Esophagus squamous epithelium (tissue), 4 donors: ENCODE results near the gene TOMM70.

Source experiments
- POLR2A ChIP-seq, 4 donors: fragments of 450-650 bp; IDR thresholded peaks; one replicate each; pipeline ENCODE4 v1.6.1; 2017; ENCODE audit warnings: antibody characterized with exemption in 4 of 4, mild to moderate bottlenecking in 4 of 4, moderate library complexity in 3 of 4
- TF ChIP-seq, protein P1 (sequence below), 6 experiments: fragments of 450-650 bp in 4 of 6; fragments of 200-600 bp in 2 of 6; sonication (generic) in 2 of 6; IDR thresholded peaks; one replicate each; pipeline ENCODE4 v1.5.1; 2016 to 2019; ENCODE audit warnings: antibody characterized with exemption in 6 of 6, mild to moderate bottlenecking in 4 of 6, moderate library complexity in 4 of 6

DNA sequence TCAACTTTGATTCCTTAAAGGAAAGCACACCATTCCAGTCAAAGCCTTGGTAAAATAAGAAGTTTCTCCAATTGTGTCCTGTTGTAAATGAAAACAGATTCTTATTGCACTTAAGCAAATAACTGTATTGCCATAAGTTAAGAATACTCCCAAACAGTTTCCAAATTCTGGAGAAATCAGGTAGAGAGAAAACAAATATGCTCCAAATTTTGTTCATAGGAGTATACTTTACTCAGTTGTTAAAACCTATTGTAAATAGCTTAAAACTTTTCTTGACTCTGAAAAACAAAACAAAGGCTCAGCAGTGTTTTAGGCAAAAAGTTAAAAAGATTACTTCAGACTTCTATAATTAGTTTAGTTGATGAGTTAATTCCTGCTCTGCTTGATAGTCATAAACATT, 42.8 kb upstream of the TOMM70 start:
- TF ChIP-seq, protein P1, sequence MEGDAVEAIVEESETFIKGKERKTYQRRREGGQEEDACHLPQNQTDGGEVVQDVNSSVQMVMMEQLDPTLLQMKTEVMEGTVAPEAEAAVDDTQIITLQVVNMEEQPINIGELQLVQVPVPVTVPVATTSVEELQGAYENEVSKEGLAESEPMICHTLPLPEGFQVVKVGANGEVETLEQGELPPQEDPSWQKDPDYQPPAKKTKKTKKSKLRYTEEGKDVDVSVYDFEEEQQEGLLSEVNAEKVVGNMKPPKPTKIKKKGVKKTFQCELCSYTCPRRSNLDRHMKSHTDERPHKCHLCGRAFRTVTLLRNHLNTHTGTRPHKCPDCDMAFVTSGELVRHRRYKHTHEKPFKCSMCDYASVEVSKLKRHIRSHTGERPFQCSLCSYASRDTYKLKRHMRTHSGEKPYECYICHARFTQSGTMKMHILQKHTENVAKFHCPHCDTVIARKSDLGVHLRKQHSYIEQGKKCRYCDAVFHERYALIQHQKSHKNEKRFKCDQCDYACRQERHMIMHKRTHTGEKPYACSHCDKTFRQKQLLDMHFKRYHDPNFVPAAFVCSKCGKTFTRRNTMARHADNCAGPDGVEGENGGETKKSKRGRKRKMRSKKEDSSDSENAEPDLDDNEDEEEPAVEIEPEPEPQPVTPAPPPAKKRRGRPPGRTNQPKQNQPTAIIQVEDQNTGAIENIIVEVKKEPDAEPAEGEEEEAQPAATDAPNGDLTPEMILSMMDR (IDR thresholded peaks at IDR 0.05), result no peak
- no peak for TF ChIP-seq POLR2A (IDR thresholded peaks at IDR 0.05)
